Karpas-422 (cell line): ENCODE data around the gene ALPK3. TPM values are rescaled to one million over a fixed set of nuclear protein-coding genes. Genes with fewer than 3 reads are reported as not detected.
"Not testable (repeated sequence)": the region's sequence is repeated elsewhere in the genome, so short reads cannot be mapped to it uniquely, and the experiment has no call there.

Source experiments
- DNase-seq: peaks from one replicate; pipeline ENCODE4 v3.0.0-alpha.2; 2015
- H2AFZ ChIP-seq: fragments of 200-600 bp; sonication (generic); 2 replicates; pipeline ENCODE4 v1.6.1; 2014; ENCODE audit warnings: antibody characterized with exemption, low read length, mixed read lengths
- H3K27ac ChIP-seq: fragments of 200-600 bp; sonication (generic); 2 replicates; pipeline ENCODE4 v1.5.1; 2014; ENCODE audit warnings: mild to moderate bottlenecking, low read length, moderate library complexity
- H3K27me3 ChIP-seq: fragments of 200-600 bp; sonication (generic); 2 replicates; pipeline ENCODE4 v1.6.1; 2014; ENCODE audit warnings: low read length, mixed read lengths
- H3K36me3 ChIP-seq: fragments of 200-600 bp; sonication (generic); 2 replicates; pipeline ENCODE4 v1.6.1; 2014; ENCODE audit warnings: low read length, mixed read lengths; ENCODE audit not compliant: insufficient read depth
- H3K4me1 ChIP-seq: fragments of 200-600 bp; sonication (generic); 2 replicates; pipeline ENCODE4 v1.6.1; 2014; ENCODE audit warnings: mild to moderate bottlenecking, low read length, mixed read lengths
- H3K4me2 ChIP-seq: fragments of 200-600 bp; sonication (generic); 2 replicates; pipeline ENCODE4 v1.6.1; 2014; ENCODE audit warnings: low read length, low read depth, mild to moderate bottlenecking; ENCODE audit not compliant: poor library complexity, severe bottlenecking
- H3K4me3 ChIP-seq: fragments of 200-600 bp; sonication (generic); 2 replicates; pipeline ENCODE4 v1.5.1; 2014; ENCODE audit warnings: mild to moderate bottlenecking, antibody characterized with exemption, low read length, mixed read lengths
- H3K79me2 ChIP-seq: fragments of 200-600 bp; sonication (generic); 2 replicates; pipeline ENCODE4 v1.6.1; 2014; ENCODE audit warnings: mild to moderate bottlenecking, low read length, mixed read lengths
- H3K9ac ChIP-seq: fragments of 200-600 bp; sonication (generic); 2 replicates; pipeline ENCODE4 v1.6.0; 2014; ENCODE audit warnings: low read length
- H3K9me2 ChIP-seq: fragments of 200-600 bp; sonication (generic), shearing (Covaris generic); replicated peaks from 2 replicates; pipeline ENCODE4 v1.6.0; 2014; ENCODE audit warnings: mild to moderate bottlenecking, low read length, moderate library complexity; ENCODE audit not compliant: insufficient read depth
- H3K9me3 ChIP-seq: fragments of 300-700, 200-600 bp; sonication (generic); 2 replicates; pipeline ENCODE4 v1.6.1; 2014; ENCODE audit warnings: low read length, mixed read lengths
- H4K20me1 ChIP-seq: fragments of 200-600 bp; sonication (generic); 2 replicates; pipeline ENCODE4 v1.6.1; 2014; ENCODE audit warnings: mild to moderate bottlenecking, antibody characterized with exemption, low read length, low read depth; ENCODE audit not compliant: insufficient read depth
- total RNA-seq: library from RNA; depleted of rRNA; stranded (reverse); fragments of >200 nt; shearing (Covaris generic); gene quantifications from 2 replicates; pipeline ENCODE4 v1.2.3, GENCODE V29; 2014; ENCODE audit warnings: low replicate concordance

Gene ALPK3
- total RNA-seq, 1 experiment from 2014 or later: 0.07 TPM

DNA sequence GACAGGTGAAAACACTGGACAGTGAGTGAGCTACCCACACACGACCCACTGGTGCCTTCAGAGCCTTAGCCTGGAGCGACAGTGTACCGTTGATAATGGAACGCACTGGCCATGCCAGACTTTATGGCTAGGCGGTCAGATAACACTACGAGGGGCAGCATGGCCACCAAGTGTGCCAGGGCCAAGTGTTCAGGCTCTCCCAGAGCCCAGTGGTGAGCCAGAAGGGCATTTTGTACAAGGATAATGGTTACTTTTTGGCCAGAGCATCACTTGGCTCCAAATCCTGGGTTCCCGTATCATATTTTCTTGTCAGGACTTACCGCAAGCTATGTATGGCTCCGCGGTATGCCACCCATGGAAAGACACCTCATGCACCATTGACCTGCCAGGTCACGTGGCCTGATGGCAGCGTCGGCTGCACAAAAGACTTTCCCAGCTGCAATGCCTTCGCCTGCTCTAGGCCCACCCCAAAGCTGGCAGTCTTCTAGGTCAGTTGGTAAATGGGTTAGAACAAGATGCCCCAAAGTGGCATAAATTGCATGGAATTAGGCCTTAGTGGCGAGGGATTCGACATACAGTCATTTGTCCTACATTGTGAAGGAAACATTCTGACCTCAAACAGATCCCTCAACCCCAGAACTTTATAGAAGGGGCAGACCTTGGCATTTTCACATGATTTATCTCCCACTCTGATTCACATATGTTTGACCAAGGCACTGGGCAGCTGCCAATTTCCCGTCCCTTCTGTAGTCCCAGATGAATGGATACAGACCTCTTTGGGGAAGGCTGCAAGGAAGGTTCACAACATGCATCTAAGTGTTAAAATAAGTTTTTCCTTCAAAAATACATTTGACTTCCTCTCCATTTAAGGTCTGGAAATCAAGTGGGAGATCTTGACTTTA, 55.1 kb downstream of the ALPK3 start:
- H3K36me3 ChIP-seq: no peaks in the 10 kb centered on the region
- H2AFZ ChIP-seq: no peak overlapping the region
- H3K4me3 ChIP-seq: no peak overlapping the region
- DNase-seq: no peak
- no peaks in the 10 kb centered on the region for H3K27me3 ChIP-seq
- no peak overlapping the region for H3K4me2 ChIP-seq
- H3K9me3 ChIP-seq: no peaks in the 10 kb centered on the region
- H3K79me2 ChIP-seq: no peaks in the 10 kb centered on the region
- no peak overlapping the region for H3K27ac ChIP-seq
- no peaks in the 10 kb centered on the region for H3K4me1 ChIP-seq
- no peak overlapping the region for H3K9ac ChIP-seq
- no peaks in the 10 kb centered on the region for H3K9me2 ChIP-seq
- no peaks in the 10 kb centered on the region for H4K20me1 ChIP-seq

DNA sequence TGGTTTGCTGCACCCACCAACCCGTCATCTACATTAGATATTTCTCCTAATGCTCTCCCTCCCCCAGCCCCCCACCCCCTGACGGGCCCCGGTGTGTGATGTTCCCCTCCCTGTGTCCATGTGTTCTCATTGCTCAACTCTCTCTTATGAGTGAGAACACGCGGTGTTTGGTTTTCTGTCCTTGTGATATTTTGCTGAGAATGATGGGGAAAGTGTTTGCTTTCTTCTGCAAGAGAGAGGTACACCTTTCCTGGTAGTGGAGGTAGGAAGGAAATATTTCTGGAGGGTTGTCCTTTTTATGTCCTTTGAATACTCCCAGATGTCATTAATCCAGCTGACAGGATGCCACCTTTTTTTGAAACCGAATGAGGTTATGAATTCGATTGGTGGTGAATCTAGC, 56.8 kb downstream of the ALPK3 start:
- no peak for DNase-seq

DNA sequence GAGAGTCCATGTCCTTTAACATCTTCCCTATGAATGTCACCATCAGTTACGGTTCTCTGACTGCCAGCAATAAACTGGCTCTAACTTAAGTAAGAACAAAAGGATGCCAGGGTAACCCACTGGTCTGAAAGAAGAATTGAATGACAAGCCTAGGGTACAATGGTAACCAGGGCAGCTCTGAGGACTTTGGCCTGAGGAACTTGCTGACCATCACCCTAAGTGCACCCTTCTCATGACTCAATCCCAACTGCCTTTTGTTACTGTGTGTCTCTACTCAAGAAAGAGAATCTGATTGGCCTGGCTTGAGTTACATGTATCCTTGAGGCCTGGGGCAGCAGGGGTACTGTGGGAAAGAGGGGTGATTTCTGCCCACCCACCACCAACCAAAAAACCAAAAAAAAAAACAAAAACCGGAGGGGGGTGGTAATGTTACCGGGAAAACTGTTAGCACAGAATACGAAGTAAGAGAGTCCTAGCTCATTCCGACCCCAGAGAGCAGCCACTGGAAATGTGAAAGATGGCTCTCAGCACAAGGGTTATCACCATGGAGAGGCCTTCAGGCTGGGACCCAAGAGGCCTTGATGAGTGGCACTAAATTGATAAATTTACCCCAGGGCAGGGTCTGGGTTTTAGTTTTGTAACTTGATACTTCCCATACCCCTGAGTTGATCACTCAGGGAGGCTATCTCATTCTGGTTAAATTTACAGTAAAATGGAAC, 58.0 kb downstream of the ALPK3 start:
- H3K4me2 ChIP-seq: no peak overlapping the region
- no peak for DNase-seq
- H3K4me3 ChIP-seq: no peak overlapping the region
- H2AFZ ChIP-seq: no peak overlapping the region
- no peaks in the 10 kb centered on the region for H3K79me2 ChIP-seq
- no peaks in the 10 kb centered on the region for H3K36me3 ChIP-seq
- no peak overlapping the region for H3K27ac ChIP-seq
- no peaks in the 10 kb centered on the region for H4K20me1 ChIP-seq
- no peak overlapping the region for H3K9ac ChIP-seq
- no peaks in the 10 kb centered on the region for H3K9me2 ChIP-seq
- no peaks in the 10 kb centered on the region for H3K27me3 ChIP-seq
- H3K4me1 ChIP-seq: no peaks in the 10 kb centered on the region
- H3K9me3 ChIP-seq: no peaks in the 10 kb centered on the region

More for the DNA sequence above, 56.8 kb downstream of the ALPK3 start:
- Histone ChIP-seq H3K36me3 (no peaks in the 10 kb centered on the region), H3K27me3 (no peaks in the 10 kb centered on the region), H3K9me3 (no peaks in the 10 kb centered on the region), H4K20me1 (no peaks in the 10 kb centered on the region), H3K4me3 (no peak overlapping the region), H3K9me2 (no peaks in the 10 kb centered on the region), H2AFZ (no peak overlapping the region), H3K4me1 (no peaks in the 10 kb centered on the region), H3K27ac (no peak overlapping the region), H3K4me2 (no peak overlapping the region), H3K9ac (no peak overlapping the region), H3K79me2 (no peaks in the 10 kb centered on the region)

DNA sequence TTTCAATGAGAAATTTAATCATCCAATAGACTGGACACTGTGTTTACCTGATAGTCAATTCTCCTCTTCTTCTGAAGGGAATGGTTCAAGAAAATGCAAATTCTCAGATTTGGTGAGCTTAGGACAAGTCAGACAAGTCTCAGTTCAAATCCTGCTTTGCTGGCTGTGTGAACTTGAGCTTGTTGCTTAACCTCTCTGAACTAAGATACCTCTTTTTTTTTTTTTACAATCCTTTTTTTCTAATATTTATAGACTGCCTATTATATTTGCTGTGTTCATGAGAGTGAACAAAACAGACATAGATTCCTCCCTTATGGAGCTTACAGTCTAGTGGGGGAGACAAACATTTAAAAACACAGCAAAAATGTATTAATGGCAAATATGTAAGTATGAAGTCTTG, 59.1 kb downstream of the ALPK3 start:
- H2AFZ ChIP-seq: no peak overlapping the region
- no peaks in the 10 kb centered on the region for H3K9me2 ChIP-seq
- no peak for DNase-seq
- H4K20me1 ChIP-seq: no peaks in the 10 kb centered on the region
- H3K27ac ChIP-seq: no peak overlapping the region
- no peaks in the 10 kb centered on the region for H3K27me3 ChIP-seq
- H3K9ac ChIP-seq: no peak overlapping the region
- H3K4me1 ChIP-seq: no peaks in the 10 kb centered on the region
- no peak overlapping the region for H3K4me3 ChIP-seq
- no peak overlapping the region for H3K4me2 ChIP-seq
- H3K79me2 ChIP-seq: no peaks in the 10 kb centered on the region
- H3K9me3 ChIP-seq: no peaks in the 10 kb centered on the region
- H3K36me3 ChIP-seq: no peaks in the 10 kb centered on the region

- not testable (repeated sequence) for H3K9me2 ChIP-seq, H3K4me3 ChIP-seq, H3K27ac ChIP-seq, H3K4me1 ChIP-seq, H3K4me2 ChIP-seq, H3K9me3 ChIP-seq, H3K36me3 ChIP-seq, H2AFZ ChIP-seq, H3K9ac ChIP-seq, H4K20me1 ChIP-seq, H3K27me3 ChIP-seq, H3K79me2 ChIP-seq, DNase-seq
Measured at GRCh38 chr15:84877701-84878100, 60.5 kb downstream of the ALPK3 start.

DNA sequence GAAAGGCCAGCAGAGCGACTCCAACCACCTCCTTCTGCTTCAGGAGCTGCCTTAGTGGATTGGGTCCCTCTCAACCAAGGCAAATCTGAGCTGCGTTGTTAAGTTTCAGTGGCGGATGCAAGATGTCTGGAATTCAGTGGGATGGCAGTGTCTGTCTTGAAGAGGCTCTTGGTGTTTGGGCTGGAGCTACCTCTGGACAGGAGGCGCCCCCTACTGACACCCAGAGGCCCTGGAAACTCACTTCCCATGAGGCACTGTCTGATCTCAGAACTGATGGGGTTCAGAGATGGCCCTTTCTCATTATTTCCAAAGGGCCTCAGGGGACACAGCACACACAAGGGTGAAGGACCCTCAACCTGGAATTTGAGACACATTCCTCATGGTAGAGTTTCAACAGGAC, 61.3 kb downstream of the ALPK3 start:
- Histone ChIP-seq H3K9me2 (no peaks in the 10 kb centered on the region), H4K20me1 (no peaks in the 10 kb centered on the region), H3K4me1 (no peaks in the 10 kb centered on the region), H3K79me2 (no peaks in the 10 kb centered on the region), H3K9me3 (no peaks in the 10 kb centered on the region), H2AFZ (no peak overlapping the region), H3K27ac (no peak overlapping the region), H3K27me3 (no peaks in the 10 kb centered on the region), H3K9ac (no peak overlapping the region), H3K4me2 (no peak overlapping the region), H3K36me3 (no peaks in the 10 kb centered on the region), H3K4me3 (no peak overlapping the region)
- DNase-seq: peak; percentile 87

- H3K4me3 ChIP-seq: no peak overlapping the region
- H3K27me3 ChIP-seq: no peaks in the 10 kb centered on the region
- no peak overlapping the region for H3K9ac ChIP-seq
- no peaks in the 10 kb centered on the region for H3K79me2 ChIP-seq
- no peaks in the 10 kb centered on the region for H4K20me1 ChIP-seq
- no peak overlapping the region for H2AFZ ChIP-seq
- H3K9me2 ChIP-seq: no peaks in the 10 kb centered on the region
- DNase-seq: no peak
- H3K27ac ChIP-seq: no peak overlapping the region
- no peaks in the 10 kb centered on the region for H3K36me3 ChIP-seq
- no peaks in the 10 kb centered on the region for H3K4me1 ChIP-seq
- H3K9me3 ChIP-seq: no peaks in the 10 kb centered on the region
- H3K4me2 ChIP-seq: no peak overlapping the region
Measured at GRCh38 chr15:84879088-84879780, 62.1 kb downstream of the ALPK3 start.

DNA sequence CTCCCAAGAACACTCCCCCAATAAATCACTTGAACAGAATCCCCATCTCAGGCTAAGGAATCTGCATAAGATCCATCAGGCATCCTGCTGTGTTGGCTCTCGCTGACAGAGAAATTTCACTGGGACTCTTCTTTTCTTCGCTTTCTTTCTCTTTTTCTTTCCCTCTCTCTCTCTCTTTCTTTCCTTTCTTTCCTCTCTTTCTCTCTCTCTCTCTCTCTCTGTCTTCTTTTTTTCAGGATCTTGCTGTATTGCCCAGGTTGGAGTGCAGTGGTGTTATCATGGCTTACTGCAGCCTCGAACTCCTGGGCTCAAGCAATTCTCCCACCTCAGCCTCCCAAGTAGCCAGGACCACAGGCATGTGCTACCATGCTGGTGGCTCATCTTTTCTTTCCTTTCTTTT, 62.9 kb downstream of the ALPK3 start:
- Histone ChIP-seq H3K36me3 (no peaks in the 10 kb centered on the region), H4K20me1 (no peaks in the 10 kb centered on the region), H3K4me2 (no peak overlapping the region), H3K27me3 (no peaks in the 10 kb centered on the region), H2AFZ (no peak overlapping the region), H3K9ac (no peak overlapping the region), H3K27ac (no peak overlapping the region), H3K9me2 (no peaks in the 10 kb centered on the region), H3K79me2 (no peaks in the 10 kb centered on the region), H3K9me3 (no peaks in the 10 kb centered on the region), H3K4me1 (no peaks in the 10 kb centered on the region), H3K4me3 (no peak overlapping the region)
- no peak for DNase-seq
